GM23338 (cell line): Measurements from ENCODE around the gene ZNF224.

Source experiments
- CREB1 ChIP-seq: fragments of 250-450 bp; sonication (Bioruptor Pico); IDR thresholded peaks from 2 replicates; pipeline ENCODE4 v1.5.0; 2020; ENCODE audit warnings: low read depth, mild to moderate bottlenecking, moderate library complexity
- CTCF ChIP-seq, 2 experiments: fragments of 200-600 bp in 1 of 2; sonication (generic) in 1 of 2; conservative IDR thresholded peaks; 2 replicates each; pipeline versions ENCODE4 v1.5.1 to v1.6.1; 2016 to 2017; ENCODE audit warnings: antibody characterized with exemption in 2 of 2, low read depth in 2 of 2, mild to moderate bottlenecking in 2 of 2, moderate library complexity in 1 of 2
- EZH2 ChIP-seq: fragments of 200-600 bp; sonication (generic); IDR thresholded peaks from one replicate; pipeline ENCODE4 v1.8.0; 2017; ENCODE audit warnings: antibody characterized with exemption, mild to moderate bottlenecking, low read depth; ENCODE audit not compliant: unreplicated experiment
- EZH2phosphoT487 ChIP-seq: fragments of 200-600 bp; sonication (generic); IDR thresholded peaks from one replicate; pipeline ENCODE4 v1.8.1; 2018; ENCODE audit warnings: antibody characterized with exemption; ENCODE audit not compliant: unreplicated experiment
- JUNB ChIP-seq: IDR thresholded peaks from one replicate; pipeline ENCODE4 v1.6.1; 2016; ENCODE audit warnings: antibody characterized with exemption; ENCODE audit not compliant: unreplicated experiment
- POLR2AphosphoS5 ChIP-seq: IDR thresholded peaks from 2 replicates; pipeline ENCODE4 v1.6.1; 2016; ENCODE audit warnings: antibody characterized with exemption, low read depth
- REST ChIP-seq: IDR thresholded peaks from one replicate; pipeline ENCODE4 v1.6.1; 2018; ENCODE audit warnings: antibody characterized with exemption; ENCODE audit not compliant: unreplicated experiment

- TF ChIP-seq EZH2 (no peak), CTCF (conservative IDR thresholded peaks at IDR 0.05; ENCODE audit: low read depth in 2 of 2) (no peak), POLR2AphosphoS5 (peak; percentile 66), JUNB (no peak), REST (no peak), CREB1 (no peak), EZH2phosphoT487 (no peak)
These were observed 47.3 kb downstream of the ZNF224 start, which contains the start of gene ZNF234 for GRCh38 chr19:44141191-44142058.
